Kidney epithelial cell (primary cell): Measurements from ENCODE around the gene PTPRT. TPM values are rescaled to one million over a fixed set of nuclear protein-coding genes. Genes with fewer than 3 reads are reported as not detected.

Source experiments
- DNase-seq: peaks from one replicate; pipeline ENCODE4 v3.0.0-alpha.2; 2010; ENCODE audit warnings: low read depth
- H3K27me3 ChIP-seq: 2 replicates; pipeline ENCODE4 v1.6.0; 2011; ENCODE audit warnings: low read length; ENCODE audit not compliant: control insufficient read depth, insufficient read depth
- H3K36me3 ChIP-seq: 2 replicates; pipeline ENCODE4 v1.5.1; 2011; ENCODE audit warnings: low read length; ENCODE audit not compliant: control insufficient read depth, insufficient read depth
- H3K4me3 ChIP-seq: 2 replicates; pipeline ENCODE4 v1.5.1; 2011; ENCODE audit warnings: low read depth, mild to moderate bottlenecking, control low read depth, low read length
- CTCF ChIP-seq: IDR thresholded peaks from 2 replicates; pipeline ENCODE4 v1.5.1; 2011; ENCODE audit warnings: mild to moderate bottlenecking, moderate library complexity, low read length, control low read depth, inconsistent platforms; ENCODE audit not compliant: insufficient read depth, poor library complexity, severe bottlenecking
- total RNA-seq: library from RNA; depleted of rRNA; stranded (reverse); fragments of >200 nt; gene quantifications from 2 replicates; pipeline ENCODE4 v1.2.3, GENCODE V29; 2015

The PTPRT gene
- total RNA-seq, 1 donor from 2014 or later, result 0.25 TPM

GRCh38 chr20:42161228-42161829 lies 1028.4 kb downstream of the PTPRT start:
- H3K27me3 ChIP-seq, result no peaks in the 10 kb centered on the region
- no peaks in the 10 kb centered on the region for H3K36me3 ChIP-seq
- no peak for DNase-seq
- no peak overlapping the region for H3K4me3 ChIP-seq
- TF ChIP-seq CTCF, result no peak

GRCh38 chr20:42159808-42160207 lies 1029.9 kb downstream of the PTPRT start:
- Histone ChIP-seq H3K36me3 (no peaks in the 10 kb centered on the region), H3K4me3 (no peak overlapping the region), H3K27me3 (no peaks in the 10 kb centered on the region)
- no peak for TF ChIP-seq CTCF
- DNase-seq, result no peak

GRCh38 chr20:42158272-42158671 lies 1031.4 kb downstream of the PTPRT start:
- TF ChIP-seq CTCF, result no peak
- no peaks in the 10 kb centered on the region for H3K36me3 ChIP-seq
- no peaks in the 10 kb centered on the region for H3K27me3 ChIP-seq
- no peak for DNase-seq
- H3K4me3 ChIP-seq, result no peak overlapping the region

- Histone ChIP-seq H3K36me3 (no peaks in the 10 kb centered on the region), H3K4me3 (no peak overlapping the region), H3K27me3 (no peaks in the 10 kb centered on the region)
- TF ChIP-seq CTCF, result no peak
- no peak for DNase-seq
These were observed 1034.1 kb downstream of the PTPRT start for GRCh38 chr20:42155586-42155985.

GRCh38 chr20:42152575-42152974 lies 1037.1 kb downstream of the PTPRT start:
- Histone ChIP-seq H3K36me3 (no peaks in the 10 kb centered on the region), H3K4me3 (no peak overlapping the region), H3K27me3 (no peaks in the 10 kb centered on the region)
- no peak for DNase-seq
- TF ChIP-seq CTCF, result no peak

GRCh38 chr20:42150230-42150629 lies 1039.5 kb downstream of the PTPRT start:
- no peak for DNase-seq
- Histone ChIP-seq H3K4me3 (no peak overlapping the region), H3K27me3 (no peaks in the 10 kb centered on the region), H3K36me3 (no peaks in the 10 kb centered on the region)
- TF ChIP-seq CTCF, result no peak
